RWPE2 (cell line): Measurements from ENCODE around the gene SPECC1.

Experiments used
- ATAC-seq: fragments of 200-7000 bp; cut with Tn5 transposase; 3 replicates; pipeline ENCODE4 v1.9.1; 2021; ENCODE audit warnings: low read depth
- DNase-seq: peaks from one replicate; pipeline ENCODE4 v3.0.0-alpha.2; 2020; ENCODE audit warnings: low spot score
- H3K27ac ChIP-seq: fragments of 450-650 bp; 2 replicates; pipeline ENCODE4 v1.5.1; 2017; ENCODE audit warnings: mild to moderate bottlenecking; ENCODE audit not compliant: poor library complexity, severe bottlenecking
- H3K27me3 ChIP-seq: fragments of 250-450 bp; sonication (Bioruptor Pico); 2 replicates; pipeline ENCODE4 v1.5.1; 2021; ENCODE audit warnings: mild to moderate bottlenecking, moderate library complexity; ENCODE audit not compliant: insufficient read depth, poor library complexity, severe bottlenecking
- H3K36me3 ChIP-seq: fragments of 250-450 bp; sonication (Bioruptor Pico); 2 replicates; pipeline ENCODE4 v1.5.1; 2020; ENCODE audit warnings: low read depth, mild to moderate bottlenecking, moderate library complexity
- H3K4me1 ChIP-seq: fragments of 250-450 bp; sonication (Bioruptor Pico); 2 replicates; pipeline ENCODE4 v1.5.1; 2021; ENCODE audit warnings: mild to moderate bottlenecking, moderate library complexity; ENCODE audit not compliant: insufficient read depth, poor library complexity, severe bottlenecking
- H3K4me3 ChIP-seq: fragments of 250-450 bp; sonication (Bioruptor Pico); 2 replicates; pipeline ENCODE4 v1.5.1; 2021; ENCODE audit warnings: mild to moderate bottlenecking, moderate library complexity; ENCODE audit not compliant: severe bottlenecking
- H3K9me3 ChIP-seq: fragments of 250-450 bp; sonication (Bioruptor Pico); 2 replicates; pipeline ENCODE4 v1.5.1; 2021; ENCODE audit warnings: mild to moderate bottlenecking, moderate library complexity; ENCODE audit not compliant: severe bottlenecking
- TF ChIP-seq, protein P1 (sequence below): fragments of 450-650 bp; IDR thresholded peaks from one replicate; pipeline ENCODE4 v1.5.1; 2017; ENCODE audit warnings: mild to moderate bottlenecking, moderate library complexity; ENCODE audit not compliant: poor library complexity, severe bottlenecking

The SPECC1 gene

GRCh38 chr17:20304961-20305360 lies 295.8 kb downstream of the SPECC1 start:
- Histone ChIP-seq H3K9me3 (peaks cover 14% of the 10 kb centered on the region), H3K4me1 (no peaks in the 10 kb centered on the region), H3K27ac (no peak overlapping the region), H3K36me3 (peaks cover 26% of the 10 kb centered on the region), H3K27me3 (no peaks in the 10 kb centered on the region), H3K4me3 (no peak overlapping the region)
- no peak for DNase-seq
- TF ChIP-seq, protein P1, sequence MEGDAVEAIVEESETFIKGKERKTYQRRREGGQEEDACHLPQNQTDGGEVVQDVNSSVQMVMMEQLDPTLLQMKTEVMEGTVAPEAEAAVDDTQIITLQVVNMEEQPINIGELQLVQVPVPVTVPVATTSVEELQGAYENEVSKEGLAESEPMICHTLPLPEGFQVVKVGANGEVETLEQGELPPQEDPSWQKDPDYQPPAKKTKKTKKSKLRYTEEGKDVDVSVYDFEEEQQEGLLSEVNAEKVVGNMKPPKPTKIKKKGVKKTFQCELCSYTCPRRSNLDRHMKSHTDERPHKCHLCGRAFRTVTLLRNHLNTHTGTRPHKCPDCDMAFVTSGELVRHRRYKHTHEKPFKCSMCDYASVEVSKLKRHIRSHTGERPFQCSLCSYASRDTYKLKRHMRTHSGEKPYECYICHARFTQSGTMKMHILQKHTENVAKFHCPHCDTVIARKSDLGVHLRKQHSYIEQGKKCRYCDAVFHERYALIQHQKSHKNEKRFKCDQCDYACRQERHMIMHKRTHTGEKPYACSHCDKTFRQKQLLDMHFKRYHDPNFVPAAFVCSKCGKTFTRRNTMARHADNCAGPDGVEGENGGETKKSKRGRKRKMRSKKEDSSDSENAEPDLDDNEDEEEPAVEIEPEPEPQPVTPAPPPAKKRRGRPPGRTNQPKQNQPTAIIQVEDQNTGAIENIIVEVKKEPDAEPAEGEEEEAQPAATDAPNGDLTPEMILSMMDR, result no peak
- no peak for ATAC-seq

DNA sequence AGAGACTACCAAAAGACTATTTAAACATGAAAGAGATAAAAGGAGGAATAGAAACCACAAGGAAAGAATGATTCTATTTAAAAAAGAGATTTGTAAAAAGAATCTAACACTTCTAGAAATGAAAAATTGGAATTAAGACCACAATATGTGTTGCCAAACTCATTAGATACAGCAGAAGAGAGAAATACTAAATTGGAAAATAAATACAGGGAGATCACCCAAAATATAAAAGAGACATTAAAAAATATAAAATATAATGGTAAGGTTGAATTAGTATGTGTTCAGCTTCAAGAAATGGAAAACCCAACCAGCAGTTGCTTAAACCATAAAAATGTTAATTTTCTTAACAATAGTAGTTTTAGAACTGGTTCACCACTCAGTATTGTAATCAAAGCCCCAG lies 297.8 kb downstream of the SPECC1 start:
- Histone ChIP-seq H3K36me3 (peaks cover 26% of the 10 kb centered on the region), H3K9me3 (peaks cover 14% of the 10 kb centered on the region), H3K27ac (no peak overlapping the region), H3K4me1 (no peaks in the 10 kb centered on the region), H3K27me3 (no peaks in the 10 kb centered on the region), H3K4me3 (no peak overlapping the region)
- DNase-seq (no peak), ATAC-seq (no peak)
- TF ChIP-seq, protein P1, result no peak

GRCh38 chr17:20307326-20307910 lies 298.3 kb downstream of the SPECC1 start:
- Histone ChIP-seq H3K27ac (no peak overlapping the region), H3K4me3 (no peak overlapping the region), H3K4me1 (no peaks in the 10 kb centered on the region), H3K36me3 (peaks cover 26% of the 10 kb centered on the region), H3K9me3 (peaks cover 14% of the 10 kb centered on the region), H3K27me3 (no peaks in the 10 kb centered on the region)
- no peak for DNase-seq
- TF ChIP-seq, protein P1, result no peak
- ATAC-seq, result no peak

DNA sequence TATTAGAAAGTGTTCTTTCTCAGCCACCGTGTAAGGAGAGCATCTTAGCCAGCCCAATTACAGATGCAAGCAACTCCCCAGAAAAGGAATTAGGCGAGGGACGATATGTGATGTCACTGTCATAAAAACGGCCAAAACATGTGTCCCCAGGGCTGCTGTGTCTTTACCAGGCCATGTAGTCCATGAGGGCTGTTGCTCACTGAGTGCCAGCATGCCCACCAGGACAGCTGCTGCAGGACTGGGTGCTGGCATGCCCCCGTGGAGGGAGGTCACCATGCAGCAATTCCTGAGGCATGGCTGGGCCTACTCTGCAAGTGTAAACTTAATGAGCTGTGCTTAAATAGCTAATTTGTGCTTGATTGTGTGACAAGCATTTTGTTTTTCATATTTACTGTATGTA lies 301.3 kb downstream of the SPECC1 start:
- Histone ChIP-seq H3K36me3 (peaks cover 26% of the 10 kb centered on the region), H3K4me1 (no peaks in the 10 kb centered on the region), H3K27ac (no peak overlapping the region), H3K9me3 (peaks cover 12% of the 10 kb centered on the region), H3K4me3 (no peak overlapping the region), H3K27me3 (no peaks in the 10 kb centered on the region)
- DNase-seq, result no peak
- TF ChIP-seq, protein P1, result no peak
- ATAC-seq, result no peak

DNA sequence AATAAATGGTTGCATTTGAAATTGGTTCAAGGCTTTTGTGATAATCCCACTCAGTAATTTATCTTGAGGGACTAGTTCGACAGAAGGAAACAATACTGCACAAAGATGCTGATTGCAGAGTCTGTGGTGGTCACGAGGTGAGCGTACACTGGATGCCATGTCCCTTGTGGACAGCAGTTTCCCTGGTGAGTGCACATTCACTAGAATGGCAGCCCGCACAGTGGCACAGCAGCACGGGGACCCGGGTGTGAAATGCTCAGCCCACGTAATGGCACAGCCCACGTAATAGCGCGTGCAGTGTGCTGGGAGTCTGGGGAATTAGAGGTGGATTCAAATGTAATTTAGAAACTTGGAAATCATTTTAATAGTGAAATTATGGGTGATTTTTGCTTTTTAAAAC lies 304.1 kb downstream of the SPECC1 start:
- TF ChIP-seq, protein P1, result no peak
- DNase-seq, result no peak
- no peaks in the 10 kb centered on the region for H3K9me3 ChIP-seq
- ATAC-seq, result no peak
- no peaks in the 10 kb centered on the region for H3K27me3 ChIP-seq
- H3K36me3 ChIP-seq, result peaks cover 11% of the 10 kb centered on the region; the same call in 1 of the 2 replicates
- no peaks in the 10 kb centered on the region for H3K4me1 ChIP-seq
- H3K27ac ChIP-seq, result no peak overlapping the region
- no peak overlapping the region for H3K4me3 ChIP-seq
